K562 (cell line): ENCODE data around the gene ZNF629. TPM values are rescaled to one million over a fixed set of nuclear protein-coding genes. Genes with fewer than 3 reads are reported as not detected.

Experiments
- ARID2 ChIP-seq: fragments of 450-650 bp; IDR thresholded peaks from 2 replicates; pipeline ENCODE4 v1.6.1; 2017; ENCODE audit warnings: antibody characterized with exemption, mild to moderate bottlenecking
- ARNT ChIP-seq, 2 experiments: fragments of 450-650 bp; IDR thresholded peaks; 2 replicates each; pipeline ENCODE4 v1.6.1; 2016; ENCODE audit warnings: mild to moderate bottlenecking in 1 of 2
- COPS2 ChIP-seq: fragments of 450-650 bp; conservative IDR thresholded peaks from 2 replicates; pipeline ENCODE4 v1.6.1; 2016; ENCODE audit warnings: mild to moderate bottlenecking, moderate library complexity
- ETV5 ChIP-seq: sonication (generic); formaldehyde crosslinking; IDR thresholded peaks from 2 replicates; pipeline ENCODE4 v1.4.0; 2020; ENCODE audit warnings: low read depth, mild to moderate bottlenecking, missing genetic modification reagents
- HMG20A ChIP-seq: fragments of 450-650 bp; formaldehyde crosslinking; conservative IDR thresholded peaks from 2 replicates; pipeline ENCODE4 v1.4.0; 2020; ENCODE audit warnings: mild to moderate bottlenecking, mixed read lengths
- KDM2B ChIP-seq: fragments of 250-450 bp; sonication (Bioruptor Pico); IDR thresholded peaks from 2 replicates; pipeline ENCODE4 v1.8.0; 2021; ENCODE audit warnings: mild to moderate bottlenecking, moderate library complexity
- MYBL2 ChIP-seq, 2 experiments: fragments of 450-650 bp in 1 of 2; sonication (generic) in 1 of 2; formaldehyde crosslinking in 1 of 2; IDR thresholded peaks; 2 replicates each; pipeline versions ENCODE4 v1.6.1 to v1.8.1; 2017 to 2022; ENCODE audit warnings: borderline replicate concordance in 1 of 2, inconsistent platforms in 1 of 2, low read depth in 1 of 2, mild to moderate bottlenecking in 1 of 2, missing genetic modification reagents in 1 of 2, moderate library complexity in 1 of 2
- NCOA1 ChIP-seq: fragments of 450-650 bp; IDR thresholded peaks from 2 replicates; pipeline ENCODE4 v1.6.1; 2016; ENCODE audit warnings: low read depth
- POLR2AphosphoS5 ChIP-seq: IDR thresholded peaks from 2 replicates; pipeline ENCODE4 v1.6.1; 2011; ENCODE audit warnings: mild to moderate bottlenecking, low read depth, low read length, moderate library complexity; ENCODE audit not compliant: control insufficient read depth, insufficient read depth
- RFX5 ChIP-seq: IDR thresholded peaks from 2 replicates; pipeline ENCODE4 v1.6.1; 2011; ENCODE audit warnings: low read depth, mild to moderate bottlenecking, improper control_type of control experiment, low read length
- STAG1 ChIP-seq: sonication (generic); formaldehyde crosslinking; IDR thresholded peaks from 2 replicates; pipeline ENCODE4 v1.5.0; 2020; ENCODE audit warnings: missing genetic modification reagents, borderline replicate concordance
- SUPT5H ChIP-seq: fragments of 450-650 bp; IDR thresholded peaks from 2 replicates; pipeline ENCODE4 v1.6.1; 2016
- TAF1 ChIP-seq: IDR thresholded peaks from 2 replicates; pipeline ENCODE4 v1.6.1; 2011; ENCODE audit warnings: mild to moderate bottlenecking, low read length, moderate library complexity; ENCODE audit not compliant: insufficient read depth, control insufficient read depth, severe bottlenecking; ENCODE audit errors: extremely low read depth
- YY1 ChIP-seq, 3 experiments: IDR thresholded peaks; 2 replicates each; pipeline ENCODE4 v1.6.1; 2011; ENCODE audit warnings: low read length in 2 of 3, mild to moderate bottlenecking in 2 of 3, moderate library complexity in 2 of 3, borderline replicate concordance in 1 of 3, control low read depth in 1 of 3, low read depth in 1 of 3; ENCODE audit not compliant: insufficient read depth in 3 of 3, insufficient replicate concordance in 2 of 3, control insufficient read depth in 1 of 3, insufficient read length in 1 of 3; ENCODE audit errors: extremely low read depth in 1 of 3
- ZFP36 ChIP-seq: fragments of 150-350 bp; IDR thresholded peaks from 2 replicates; pipeline ENCODE4 v1.6.1; 2018; ENCODE audit warnings: low read length, low read depth; ENCODE audit not compliant: partially characterized antibody
- ZNF780A ChIP-seq: fragments of 250-450 bp; sonication (Bioruptor Pico); IDR thresholded peaks from 2 replicates; pipeline ENCODE4 v1.5.0; 2021; ENCODE audit warnings: mild to moderate bottlenecking
- ZZZ3 ChIP-seq: fragments of 450-650 bp; IDR thresholded peaks from 2 replicates; pipeline ENCODE4 v1.6.1; 2016; ENCODE audit warnings: antibody characterized with exemption, mild to moderate bottlenecking, moderate library complexity
- polyA plus RNA-seq, 8 experiments: library from polyadenylated mRNA; depleted of rRNA in 4 of 8; stranded (reverse) in 5 of 8; unstranded in 3 of 8; fragments of >200 nt; fragmentation: Nextera tagmentation in 2 of 8; fragmentation: Illumina TruSeq in 1 of 8; extraction: Ambion mirVana in 2 of 8; extraction: Trizol in 1 of 8; gene quantifications; 2 replicates each; pipeline versions ENCODE4 v1.2.1 to v1.2.3, GENCODE V29; 2011 to 2014; ENCODE audit warnings: inconsistent platforms in 1 of 8, missing spikeins in 1 of 8
- total RNA-seq, 7 experiments: library from RNA; depleted of rRNA in 6 of 7; stranded (reverse); fragments of >200 nt in 6 of 7; fragmentation: Illumina TruSeq in 2 of 7; extraction: Trizol in 2 of 7; gene quantifications; 2 replicates each; pipeline versions ENCODE4 v1.2.1 to v1.2.3, GENCODE V29; 2011 to 2021; ENCODE audit warnings: low replicate concordance in 1 of 7
- TF ChIP-seq, protein P1 (sequence below): fragments of 450-650 bp; IDR thresholded peaks from 2 replicates; pipeline ENCODE4 v1.7.0; 2016; ENCODE audit warnings: borderline replicate concordance
- TF ChIP-seq, protein P2 (sequence below): fragments of 250-450 bp; sonication (Bioruptor Pico); IDR thresholded peaks from 2 replicates; pipeline ENCODE4 v1.5.0; 2021; ENCODE audit warnings: mild to moderate bottlenecking, borderline replicate concordance
- TF ChIP-seq, protein P3 (sequence below): sonication (generic); formaldehyde crosslinking; IDR thresholded peaks from 2 replicates; pipeline ENCODE4 v1.8.0; 2023; ENCODE audit warnings: mild to moderate bottlenecking, missing genetic modification reagents

Gene ZNF629
- total and polyA plus RNA-seq, 9 of the 15 experiments (the other 6 are each of a cell fraction or from before 2014, with no cell fraction given), result 0.44 to 18.8 (median 7.4) TPM

DNA sequence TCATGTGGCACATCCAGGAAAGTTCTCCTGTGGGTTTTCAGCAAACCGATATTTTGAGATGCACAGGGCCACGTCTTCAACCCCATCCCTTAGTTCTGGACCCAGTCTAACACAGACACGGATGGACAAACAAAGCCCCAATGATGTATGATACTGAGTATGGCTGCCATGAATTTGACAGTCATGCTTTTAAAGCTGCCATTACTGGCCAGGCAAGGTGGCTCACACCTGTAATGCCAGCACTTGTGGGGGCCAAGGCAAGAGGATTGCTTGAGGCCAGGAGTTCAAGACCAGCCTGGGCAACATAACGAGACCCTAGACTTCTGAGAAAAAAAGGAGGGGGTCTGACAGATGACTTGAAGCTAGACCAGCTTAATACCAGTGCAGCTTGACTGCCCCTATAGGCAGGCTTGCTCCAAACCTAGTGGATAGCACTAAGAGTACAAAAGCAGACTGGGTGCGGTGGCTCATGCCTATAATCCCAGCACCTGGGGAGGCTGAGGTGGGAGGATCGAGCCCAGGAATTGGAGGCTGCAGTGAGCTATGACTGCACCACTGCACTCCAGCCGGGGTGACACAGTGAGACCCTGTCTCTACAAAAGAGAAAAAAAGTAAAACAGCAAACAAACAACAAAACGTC is 10.8 kb upstream of the ZNF629 start (continued):
- TF ChIP-seq MYBL2 (IDR thresholded peaks at IDR 0.05; ENCODE audit: low read depth), result no peak
- TF ChIP-seq MYBL2 (CRISPR knock-in tag; IDR thresholded peaks at IDR 0.05; ENCODE audit: borderline replicate concordance), result no peak
- TF ChIP-seq POLR2AphosphoS5, result no peak
- TF ChIP-seq NCOA1, result no peak
- TF ChIP-seq COPS2, result no peak
- TF ChIP-seq RFX5, result no peak
- TF ChIP-seq ETV5, result no peak
- TF ChIP-seq HMG20A (CRISPR knock-in tag), result no peak
- TF ChIP-seq, protein P1, sequence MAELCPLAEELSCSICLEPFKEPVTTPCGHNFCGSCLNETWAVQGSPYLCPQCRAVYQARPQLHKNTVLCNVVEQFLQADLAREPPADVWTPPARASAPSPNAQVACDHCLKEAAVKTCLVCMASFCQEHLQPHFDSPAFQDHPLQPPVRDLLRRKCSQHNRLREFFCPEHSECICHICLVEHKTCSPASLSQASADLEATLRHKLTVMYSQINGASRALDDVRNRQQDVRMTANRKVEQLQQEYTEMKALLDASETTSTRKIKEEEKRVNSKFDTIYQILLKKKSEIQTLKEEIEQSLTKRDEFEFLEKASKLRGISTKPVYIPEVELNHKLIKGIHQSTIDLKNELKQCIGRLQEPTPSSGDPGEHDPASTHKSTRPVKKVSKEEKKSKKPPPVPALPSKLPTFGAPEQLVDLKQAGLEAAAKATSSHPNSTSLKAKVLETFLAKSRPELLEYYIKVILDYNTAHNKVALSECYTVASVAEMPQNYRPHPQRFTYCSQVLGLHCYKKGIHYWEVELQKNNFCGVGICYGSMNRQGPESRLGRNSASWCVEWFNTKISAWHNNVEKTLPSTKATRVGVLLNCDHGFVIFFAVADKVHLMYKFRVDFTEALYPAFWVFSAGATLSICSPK, result no peak
- no peak for TF ChIP-seq TAF1
- TF ChIP-seq ARID2, result no peak
- TF ChIP-seq SUPT5H, result no peak
- no peak for TF ChIP-seq KDM2B
- peak in 1 of 3 experiments; percentile 30 for TF ChIP-seq YY1 (IDR thresholded peaks at IDR 0.05; ENCODE audit: borderline replicate concordance in 1 of 3, control insufficient read depth in 1 of 3, extremely low read depth in 1 of 3, insufficient read depth in 3 of 3, insufficient read length in 1 of 3, insufficient replicate concordance in 2 of 3, low read depth in 1 of 3, low read length in 2 of 3)
- no peak for TF ChIP-seq ARNT (IDR thresholded peaks at IDR 0.05)
- no peak for TF ChIP-seq ZZZ3
- peak; percentile 22 for TF ChIP-seq ZFP36
- no peak for TF ChIP-seq ZNF780A
- TF ChIP-seq, protein P2, sequence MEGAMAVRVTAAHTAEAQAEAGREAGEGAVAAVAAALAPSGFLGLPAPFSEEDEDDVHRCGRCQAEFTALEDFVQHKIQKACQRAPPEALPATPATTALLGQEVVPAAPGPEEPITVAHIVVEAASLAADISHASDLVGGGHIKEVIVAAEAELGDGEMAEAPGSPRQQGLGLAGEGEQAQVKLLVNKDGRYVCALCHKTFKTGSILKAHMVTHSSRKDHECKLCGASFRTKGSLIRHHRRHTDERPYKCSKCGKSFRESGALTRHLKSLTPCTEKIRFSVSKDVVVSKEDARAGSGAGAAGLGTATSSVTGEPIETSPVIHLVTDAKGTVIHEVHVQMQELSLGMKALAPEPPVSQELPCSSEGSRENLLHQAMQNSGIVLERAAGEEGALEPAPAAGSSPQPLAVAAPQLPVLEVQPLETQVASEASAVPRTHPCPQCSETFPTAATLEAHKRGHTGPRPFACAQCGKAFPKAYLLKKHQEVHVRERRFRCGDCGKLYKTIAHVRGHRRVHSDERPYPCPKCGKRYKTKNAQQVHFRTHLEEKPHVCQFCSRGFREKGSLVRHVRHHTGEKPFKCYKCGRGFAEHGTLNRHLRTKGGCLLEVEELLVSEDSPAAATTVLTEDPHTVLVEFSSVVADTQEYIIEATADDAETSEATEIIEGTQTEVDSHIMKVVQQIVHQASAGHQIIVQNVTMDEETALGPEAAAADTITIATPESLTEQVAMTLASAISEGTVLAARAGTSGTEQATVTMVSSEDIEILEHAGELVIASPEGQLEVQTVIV (CRISPR knock-in tag), result no peak
- no peak for TF ChIP-seq STAG1 (CRISPR knock-in tag)
- TF ChIP-seq, protein P3, sequence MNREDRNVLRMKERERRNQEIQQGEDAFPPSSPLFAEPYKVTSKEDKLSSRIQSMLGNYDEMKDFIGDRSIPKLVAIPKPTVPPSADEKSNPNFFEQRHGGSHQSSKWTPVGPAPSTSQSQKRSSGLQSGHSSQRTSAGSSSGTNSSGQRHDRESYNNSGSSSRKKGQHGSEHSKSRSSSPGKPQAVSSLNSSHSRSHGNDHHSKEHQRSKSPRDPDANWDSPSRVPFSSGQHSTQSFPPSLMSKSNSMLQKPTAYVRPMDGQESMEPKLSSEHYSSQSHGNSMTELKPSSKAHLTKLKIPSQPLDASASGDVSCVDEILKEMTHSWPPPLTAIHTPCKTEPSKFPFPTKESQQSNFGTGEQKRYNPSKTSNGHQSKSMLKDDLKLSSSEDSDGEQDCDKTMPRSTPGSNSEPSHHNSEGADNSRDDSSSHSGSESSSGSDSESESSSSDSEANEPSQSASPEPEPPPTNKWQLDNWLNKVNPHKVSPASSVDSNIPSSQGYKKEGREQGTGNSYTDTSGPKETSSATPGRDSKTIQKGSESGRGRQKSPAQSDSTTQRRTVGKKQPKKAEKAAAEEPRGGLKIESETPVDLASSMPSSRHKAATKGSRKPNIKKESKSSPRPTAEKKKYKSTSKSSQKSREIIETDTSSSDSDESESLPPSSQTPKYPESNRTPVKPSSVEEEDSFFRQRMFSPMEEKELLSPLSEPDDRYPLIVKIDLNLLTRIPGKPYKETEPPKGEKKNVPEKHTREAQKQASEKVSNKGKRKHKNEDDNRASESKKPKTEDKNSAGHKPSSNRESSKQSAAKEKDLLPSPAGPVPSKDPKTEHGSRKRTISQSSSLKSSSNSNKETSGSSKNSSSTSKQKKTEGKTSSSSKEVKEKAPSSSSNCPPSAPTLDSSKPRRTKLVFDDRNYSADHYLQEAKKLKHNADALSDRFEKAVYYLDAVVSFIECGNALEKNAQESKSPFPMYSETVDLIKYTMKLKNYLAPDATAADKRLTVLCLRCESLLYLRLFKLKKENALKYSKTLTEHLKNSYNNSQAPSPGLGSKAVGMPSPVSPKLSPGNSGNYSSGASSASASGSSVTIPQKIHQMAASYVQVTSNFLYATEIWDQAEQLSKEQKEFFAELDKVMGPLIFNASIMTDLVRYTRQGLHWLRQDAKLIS (CRISPR knock-in tag), result no peak
